HUDEP-2 (cell line): ENCODE measurements around the gene TMEM107.

Experiments
- DNase-seq, 76 experiments: peaks; one replicate each; lab custom pipeline; 2025; ENCODE audit not compliant: unreplicated experiment in 76 of 76; lab: John Stamatoyannopoulos, UW

TMEM107 gene

DNA sequence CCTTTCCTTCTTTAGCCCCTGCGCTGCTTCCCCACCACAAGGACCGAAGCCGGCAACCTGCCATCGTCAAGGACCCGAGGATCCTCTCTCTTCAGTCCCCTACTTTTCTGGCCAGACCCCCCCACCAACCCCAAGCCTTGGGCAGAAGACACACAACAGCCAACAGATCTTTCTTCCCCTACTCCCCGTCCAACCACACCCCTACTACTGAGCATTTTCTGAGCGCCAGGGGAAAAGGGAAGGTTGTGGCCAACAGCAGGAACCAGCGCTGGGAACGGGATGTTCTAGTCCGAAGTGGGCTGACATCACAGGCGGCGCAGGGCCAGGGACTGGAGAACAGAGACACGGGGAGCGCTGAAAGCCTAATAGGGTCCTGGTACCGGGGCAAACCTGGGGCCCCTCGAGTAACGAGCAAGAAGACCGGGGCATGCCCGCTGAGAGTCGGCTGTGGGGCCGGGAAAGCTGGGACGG, 24.5 kb downstream of the TMEM107 start:
- peak in 6 of 76 experiments; percentile 5 to 41 (median 36) for DNase-seq

DNA sequence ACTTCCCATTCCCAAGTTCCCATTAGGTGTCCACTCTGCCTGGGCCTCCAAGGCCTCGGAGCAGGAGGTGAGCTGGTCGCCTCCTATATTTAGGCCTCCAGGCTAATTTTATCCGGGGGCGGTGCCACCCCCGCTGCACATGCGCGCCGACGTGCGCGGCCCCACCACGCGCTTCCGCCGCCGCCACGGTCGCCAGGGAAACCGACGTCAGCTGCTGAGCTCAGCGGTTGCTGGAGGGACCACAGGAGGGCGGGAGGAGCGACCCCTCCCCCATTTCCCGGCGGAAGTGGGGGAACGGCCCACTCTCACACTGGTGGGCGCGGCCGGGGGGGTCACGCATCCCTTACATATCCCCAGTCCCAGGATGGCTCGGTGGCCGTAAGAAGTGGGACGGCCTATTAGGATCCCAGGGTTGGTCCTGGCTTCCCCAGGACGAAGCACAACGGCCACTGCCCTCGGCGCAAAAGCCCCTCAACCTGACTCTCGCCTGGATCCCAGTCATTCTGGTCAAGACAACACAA, 25.0 kb downstream of the TMEM107 start:
- DNase-seq = peak in 65 of 76 experiments; percentile 19 to 83 (median 58)

DNA sequence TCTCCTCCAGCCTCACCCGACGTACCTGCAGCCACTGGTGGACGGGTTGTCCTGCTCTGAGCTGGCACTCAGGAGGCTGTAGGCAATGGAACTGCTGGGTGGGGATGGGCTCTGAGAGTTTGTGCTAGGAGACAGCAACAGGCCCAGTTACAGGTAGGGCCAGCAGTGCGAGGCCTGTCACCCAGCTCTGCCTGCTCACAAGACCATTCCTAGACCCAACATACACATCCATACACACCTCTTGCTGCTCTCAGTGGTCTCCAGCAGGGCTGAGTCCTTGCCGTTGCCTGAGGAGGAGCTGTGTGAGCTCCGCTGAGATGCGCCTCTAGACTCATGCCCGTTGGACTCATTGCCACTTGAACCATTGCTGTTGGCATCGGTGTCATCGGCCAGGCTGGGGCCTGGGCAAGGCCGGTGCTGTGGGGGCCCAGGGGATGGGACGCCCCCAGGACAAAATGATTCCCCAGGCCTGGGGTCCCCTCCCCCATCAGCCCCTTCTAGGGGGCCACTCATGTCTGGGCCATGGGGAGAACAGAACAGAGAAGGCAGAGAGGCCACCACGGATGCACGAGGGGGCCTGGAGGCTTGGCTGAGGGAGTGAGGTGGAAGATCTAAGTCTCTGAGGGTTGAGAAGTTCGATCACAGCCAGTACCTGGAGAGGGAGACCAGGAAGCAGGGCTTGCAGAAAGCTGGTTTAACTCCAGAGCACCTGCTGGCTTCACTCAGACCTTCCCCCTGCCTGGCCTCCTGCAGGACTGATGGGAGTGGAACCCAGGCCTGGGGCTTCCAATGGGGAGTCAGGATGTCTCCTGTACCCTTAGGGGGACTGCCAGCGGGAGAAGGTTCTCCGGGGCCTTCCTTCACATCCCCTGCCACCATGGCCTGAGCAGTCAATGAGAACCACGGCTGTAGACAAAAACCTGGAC, 25.7 kb downstream of the TMEM107 start:
- DNase-seq = no peak

DNA sequence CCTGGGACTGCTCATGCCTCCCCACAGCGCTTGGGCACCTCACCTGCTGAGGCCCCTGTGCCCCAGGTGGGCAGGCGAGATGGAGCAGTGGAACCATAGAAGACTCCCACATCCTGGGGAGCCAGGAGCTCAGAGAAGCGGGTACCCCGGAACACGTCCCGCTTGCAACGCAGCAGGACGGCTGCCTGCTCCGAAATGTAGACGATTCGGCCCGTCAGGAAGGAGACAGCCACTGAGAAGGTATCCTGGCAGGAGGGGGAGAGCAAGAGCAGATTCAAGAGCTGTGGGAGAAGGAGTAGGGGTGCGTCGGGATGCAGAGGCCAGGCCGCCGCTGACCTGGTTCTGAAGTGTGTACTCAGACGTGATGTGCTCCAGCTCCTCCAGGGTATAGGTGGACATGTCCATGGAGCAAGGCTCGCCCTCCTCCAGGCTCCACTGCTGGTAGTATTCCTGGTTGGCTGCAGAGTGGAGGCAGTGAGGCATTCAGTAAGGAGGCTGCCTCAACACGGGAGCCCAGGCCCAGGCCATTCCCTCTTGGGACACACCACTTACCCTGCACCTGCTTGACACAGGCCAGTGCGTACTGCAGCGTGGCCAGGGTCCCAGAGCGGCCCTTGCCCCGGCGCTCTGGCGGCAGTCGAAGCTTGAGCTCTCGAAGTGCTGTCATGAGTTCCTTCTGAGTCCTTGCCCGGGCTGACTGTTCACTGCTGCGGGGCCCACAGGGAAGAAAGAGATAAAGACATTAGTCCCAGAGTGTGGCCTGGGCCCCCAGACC, 26.6 kb downstream of the TMEM107 start:
- DNase-seq = no peak

DNA sequence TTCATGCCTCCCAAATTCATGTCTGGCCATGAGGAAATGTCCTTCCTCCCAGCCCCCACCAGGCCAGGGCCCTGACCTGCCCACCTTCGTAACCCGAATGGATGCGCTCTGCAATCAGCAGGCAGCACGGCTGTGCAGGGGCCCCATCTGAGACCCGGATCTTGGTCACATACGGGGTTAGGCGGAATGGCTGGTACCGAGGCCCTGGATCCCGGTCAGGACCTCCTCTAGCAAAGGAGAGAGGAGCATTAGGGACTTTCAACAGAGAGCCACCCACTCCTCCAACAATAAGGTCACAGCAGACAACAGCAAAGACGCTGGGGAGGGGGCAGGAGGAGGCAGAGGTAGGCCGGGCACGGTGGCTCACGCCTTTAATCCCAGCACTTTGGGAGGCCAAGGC, 27.6 kb downstream of the TMEM107 start:
- no peak for DNase-seq

DNA sequence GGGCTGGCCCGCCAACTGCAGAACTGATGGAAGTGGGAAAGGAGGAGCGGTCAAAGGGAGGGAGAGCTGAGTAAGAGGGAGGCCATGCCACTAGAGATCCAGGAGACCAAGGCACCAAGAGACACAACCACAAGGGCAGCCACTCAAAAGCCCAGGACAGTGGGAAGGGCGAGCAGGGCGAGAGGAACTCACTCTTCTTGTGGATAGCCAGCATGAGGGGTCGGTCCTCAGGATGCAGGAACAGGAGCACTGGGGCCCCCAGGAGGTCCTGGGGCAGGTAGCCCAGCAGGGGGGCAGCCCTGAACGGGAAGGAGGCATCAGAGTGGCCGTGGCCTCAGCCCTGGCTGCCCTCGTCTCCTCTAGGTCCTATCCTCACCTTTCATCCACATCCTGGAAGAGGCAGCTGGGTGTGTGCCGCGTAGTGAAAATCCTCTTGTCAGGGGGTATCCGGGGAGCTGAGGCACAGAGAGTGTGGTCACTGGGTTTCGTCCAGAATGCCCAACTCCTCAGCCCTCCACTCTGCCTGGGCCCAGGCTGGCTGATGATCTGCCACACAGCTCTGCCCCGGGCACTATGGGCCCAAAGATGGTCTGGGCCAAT, 28.3 kb downstream of the TMEM107 start:
- no peak for DNase-seq

DNA sequence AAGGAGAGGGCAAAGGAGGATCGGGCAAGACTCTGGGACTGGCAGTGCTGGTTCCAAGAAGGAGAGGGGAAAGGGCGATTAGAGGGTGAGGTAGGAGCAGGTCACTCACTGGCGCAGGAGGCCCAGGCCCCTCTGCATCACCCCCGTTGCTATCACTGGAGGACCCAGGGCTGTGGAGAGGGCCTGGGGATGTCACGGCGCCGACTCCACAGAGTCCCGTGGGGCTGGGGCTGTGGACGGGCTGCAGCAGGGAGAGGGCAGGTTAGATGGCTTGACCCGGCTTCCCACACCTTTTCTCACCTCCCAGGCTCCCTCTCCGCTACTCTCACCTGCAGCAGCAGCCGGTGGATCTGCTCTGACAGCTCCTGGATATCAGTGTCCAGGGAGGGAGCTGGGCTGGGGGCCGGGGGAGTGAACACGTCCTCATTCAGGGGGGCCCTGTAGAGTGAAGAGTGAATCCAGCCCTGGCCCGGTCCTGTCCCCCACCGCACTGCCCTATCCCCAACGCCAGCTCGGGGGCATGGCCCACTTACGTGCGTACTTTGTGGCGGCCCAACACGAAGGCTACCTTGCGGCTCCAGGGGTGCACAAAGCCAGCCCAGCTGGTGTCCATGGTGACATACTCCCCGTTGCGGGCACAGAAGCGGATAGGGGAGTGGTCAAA, 28.9 kb downstream of the TMEM107 start:
- DNase-seq = no peak

DNA sequence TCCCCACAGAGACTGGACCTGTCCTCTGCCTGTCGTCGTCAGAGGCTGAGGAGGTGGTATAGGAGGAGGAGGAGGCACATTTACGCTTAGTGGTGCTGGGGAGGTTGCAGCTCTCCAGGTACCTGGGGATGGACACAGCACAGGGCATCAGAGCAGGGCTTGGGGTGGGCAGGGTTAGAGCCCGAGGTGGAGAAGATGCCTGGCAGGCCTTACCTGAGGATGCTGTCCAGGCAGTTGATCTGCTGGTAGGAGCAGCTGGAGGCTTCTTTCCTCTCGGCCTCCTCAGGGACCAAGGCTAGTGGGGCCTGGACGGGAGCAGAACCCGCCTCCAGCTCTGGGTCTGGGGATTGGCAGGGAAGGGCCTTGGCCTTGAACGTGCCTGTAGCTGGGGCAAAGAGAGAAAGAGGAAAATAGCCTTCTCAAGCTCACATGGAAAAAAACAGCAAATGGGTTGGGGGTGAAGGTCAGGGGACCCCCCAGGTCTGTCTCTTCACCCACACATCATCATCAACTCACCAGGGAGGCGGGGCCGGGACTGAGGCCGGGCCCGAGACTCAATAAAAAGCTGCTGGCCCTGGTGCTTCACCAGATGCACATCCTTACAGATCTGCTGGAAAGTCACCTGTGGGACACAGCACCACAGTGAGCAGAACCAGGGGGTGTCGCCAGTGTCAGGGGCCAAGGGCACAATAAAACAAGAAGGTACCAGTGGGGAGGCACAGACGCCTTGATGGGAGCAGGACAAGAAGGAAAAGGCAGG, 29.6 kb downstream of the TMEM107 start:
- DNase-seq = no peak

DNA sequence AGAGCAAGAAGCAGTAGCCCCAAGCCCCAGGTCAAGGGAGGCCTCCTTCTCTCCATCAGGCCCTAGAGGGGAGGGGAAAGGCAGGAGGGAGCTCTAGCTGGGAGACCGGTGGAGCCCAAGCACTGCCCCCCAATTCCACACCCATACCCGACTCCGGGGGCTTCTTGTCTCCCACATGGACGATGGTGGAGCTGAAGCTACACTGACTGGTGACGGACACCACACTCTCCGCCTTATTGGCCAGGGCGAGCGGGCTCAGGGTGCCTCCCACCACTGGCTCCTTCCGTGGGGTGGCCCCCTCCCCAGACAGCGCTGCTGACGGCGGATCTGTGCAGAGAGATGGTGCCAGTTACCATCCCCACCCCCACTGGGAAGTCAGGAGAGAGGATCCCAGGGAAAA, 30.4 kb downstream of the TMEM107 start:
- no peak for DNase-seq

DNA sequence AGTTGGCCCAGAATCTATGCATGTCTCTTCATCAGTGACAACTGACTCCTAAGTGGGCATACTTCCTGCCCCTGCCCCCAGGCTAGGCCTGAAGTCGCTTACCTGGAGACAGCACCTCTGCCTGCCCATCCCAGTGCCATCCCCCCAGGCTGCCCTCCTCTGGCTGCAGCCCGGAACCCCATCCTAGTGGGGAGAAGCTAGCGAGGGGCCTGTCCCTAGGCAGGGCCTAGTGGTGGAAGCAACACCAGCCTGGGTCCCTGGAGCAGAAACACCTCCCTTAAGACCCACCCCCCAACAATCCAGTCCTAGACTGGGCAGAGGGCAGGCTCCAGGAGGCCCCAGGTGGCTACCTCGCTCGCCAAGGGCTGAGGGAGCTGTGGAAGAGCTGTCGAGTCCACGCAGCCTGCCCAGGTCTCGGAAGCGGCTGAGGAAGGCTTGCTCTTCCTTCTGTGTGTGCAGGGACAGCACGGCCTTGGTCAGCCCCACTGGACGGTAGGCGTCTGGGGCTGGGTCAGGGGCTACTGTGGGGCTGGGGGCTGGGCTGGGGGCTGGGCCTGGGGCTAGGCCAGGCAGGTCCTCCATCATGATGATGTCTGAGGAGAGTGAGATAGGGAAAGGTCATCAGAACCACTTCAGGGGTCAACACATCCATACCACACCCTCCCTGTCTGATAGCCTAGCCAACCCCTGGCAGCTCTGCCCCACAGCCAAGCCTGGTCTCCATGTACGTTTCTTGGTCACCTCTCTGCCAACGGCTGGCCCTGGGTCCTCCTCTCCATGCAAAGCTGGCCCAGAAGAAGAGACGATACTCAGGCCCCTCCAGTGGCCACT, 31.6 kb downstream of the TMEM107 start:
- no peak for DNase-seq

DNA sequence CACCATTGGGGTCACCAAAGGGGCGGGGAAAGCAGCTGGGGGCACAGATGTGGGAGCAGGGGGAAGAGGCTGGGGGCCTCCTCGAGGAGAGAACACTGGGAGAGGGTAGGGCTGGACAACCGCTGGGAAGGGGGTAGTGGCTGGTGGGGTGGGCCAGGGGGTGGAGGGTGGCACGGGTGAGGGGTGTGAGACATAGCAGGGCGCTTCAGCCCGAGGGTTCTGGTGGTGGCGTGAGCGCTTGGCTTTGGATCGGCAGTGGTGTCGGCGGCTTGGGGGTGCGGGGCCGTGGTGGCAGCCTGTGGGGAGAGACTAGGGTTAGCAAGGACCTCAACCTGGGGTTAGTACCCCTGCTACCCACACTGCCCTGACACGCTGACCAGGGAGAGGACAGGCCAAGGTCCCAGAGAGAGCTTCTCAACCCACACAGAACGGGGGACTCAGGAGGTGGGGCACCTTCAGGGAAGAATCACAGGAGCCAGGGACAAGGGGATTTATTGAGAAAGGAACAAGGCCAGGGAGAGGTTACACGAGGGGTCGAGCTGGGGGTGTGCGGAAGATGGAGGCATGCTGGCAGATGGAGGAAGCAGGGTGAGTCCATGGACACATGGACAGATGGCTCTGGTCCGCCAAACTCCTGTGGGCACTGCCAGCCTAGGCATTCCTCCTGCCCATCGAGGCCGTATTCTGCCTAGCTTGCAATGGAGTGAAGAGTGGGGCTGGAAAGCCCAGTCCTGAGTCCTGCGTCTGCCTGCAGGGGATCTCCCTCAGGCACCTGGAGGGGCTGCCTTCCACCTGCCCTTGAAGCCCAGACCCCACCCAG, 32.4 kb downstream of the TMEM107 start:
- DNase-seq = no peak

DNA sequence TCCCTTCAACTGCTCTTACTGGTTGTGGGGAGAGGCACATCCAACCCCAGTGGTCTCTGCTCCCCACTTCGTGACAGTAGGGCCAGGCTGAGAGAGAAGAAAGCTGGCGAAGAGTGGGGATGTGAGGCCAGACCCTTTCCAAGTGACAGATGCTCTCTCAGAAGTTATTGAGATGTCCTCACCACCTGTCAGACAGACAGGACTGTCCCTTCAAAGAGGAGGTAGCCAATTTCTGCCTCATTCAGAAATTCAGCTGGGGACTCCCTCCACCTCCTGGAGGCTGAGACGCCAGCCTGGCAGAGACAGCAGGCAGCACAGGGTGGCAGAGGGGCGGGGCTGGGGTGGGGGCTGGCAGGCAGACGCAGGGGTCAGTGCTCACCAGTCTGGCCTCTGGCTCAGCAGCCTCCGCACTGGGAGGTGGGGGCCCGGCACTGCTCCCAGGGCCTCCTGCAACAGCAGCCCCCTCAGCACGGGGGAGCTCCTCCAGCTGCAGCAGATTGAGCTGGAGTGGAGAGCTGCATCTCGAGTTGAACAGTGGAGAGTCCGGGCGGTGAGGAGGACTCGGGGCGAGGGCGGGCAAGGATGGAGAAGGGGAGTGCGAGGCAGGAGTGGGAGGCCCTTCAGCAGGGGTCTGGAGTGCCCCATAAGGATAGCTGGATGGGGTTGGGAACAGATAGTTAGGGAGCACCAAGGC, 33.1 kb downstream of the TMEM107 start:
- DNase-seq = no peak

DNA sequence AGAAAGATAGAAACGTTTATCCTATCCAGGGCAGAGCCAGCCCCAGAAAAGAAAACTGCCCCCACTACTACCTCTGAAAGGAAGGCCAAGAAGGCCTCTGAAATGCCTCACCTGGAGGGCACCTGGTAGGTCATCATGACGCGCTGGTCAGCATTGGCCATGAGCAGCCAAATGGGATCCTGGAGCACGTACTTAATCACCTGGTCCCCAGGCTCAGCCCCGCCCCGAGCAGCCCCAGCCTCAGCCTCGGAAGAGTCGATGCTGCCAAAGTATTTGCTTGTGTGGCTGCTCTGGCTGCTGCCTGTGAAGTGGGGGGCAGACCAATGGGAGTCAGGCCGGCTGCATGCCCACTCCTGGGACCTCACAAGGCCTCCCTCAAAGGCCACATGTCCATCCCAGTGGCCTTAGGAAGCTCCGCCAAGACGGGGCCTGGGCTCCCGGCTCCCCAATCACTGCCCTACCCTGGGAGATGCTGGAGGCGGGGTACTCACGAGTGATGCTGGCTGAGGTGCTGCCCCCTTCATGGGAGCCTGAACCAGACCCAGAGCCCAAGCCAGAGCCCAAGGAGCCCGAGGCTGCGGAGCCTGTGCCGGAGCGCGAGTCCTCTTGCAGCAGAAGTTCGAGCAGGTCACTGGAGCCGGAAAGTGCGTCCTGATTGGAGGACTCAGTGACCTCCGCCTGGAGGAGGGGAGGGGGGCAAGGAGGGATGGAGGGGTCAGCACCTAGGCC, 33.9 kb downstream of the TMEM107 start:
- DNase-seq = no peak

DNA sequence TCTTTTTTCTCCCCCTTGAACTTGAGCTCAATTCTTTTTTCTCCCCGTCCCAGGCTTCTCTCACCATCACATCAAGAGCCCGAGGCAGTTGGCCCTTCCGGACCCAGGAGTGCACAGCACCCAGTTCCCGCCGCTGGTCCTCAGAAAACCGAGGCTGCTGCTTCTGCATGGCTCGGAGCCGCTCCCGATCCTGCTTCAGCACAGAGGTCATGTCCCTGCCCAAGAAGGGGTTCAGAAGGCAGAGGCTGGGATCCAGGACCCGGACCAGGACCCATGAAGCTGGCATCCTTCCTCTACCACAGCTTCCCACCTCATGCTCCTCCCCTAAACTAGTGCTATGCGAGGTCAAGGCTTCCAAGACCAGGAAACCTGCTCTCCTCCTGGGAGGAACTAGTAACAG, 34.4 kb downstream of the TMEM107 start:
- DNase-seq = no peak

DNA sequence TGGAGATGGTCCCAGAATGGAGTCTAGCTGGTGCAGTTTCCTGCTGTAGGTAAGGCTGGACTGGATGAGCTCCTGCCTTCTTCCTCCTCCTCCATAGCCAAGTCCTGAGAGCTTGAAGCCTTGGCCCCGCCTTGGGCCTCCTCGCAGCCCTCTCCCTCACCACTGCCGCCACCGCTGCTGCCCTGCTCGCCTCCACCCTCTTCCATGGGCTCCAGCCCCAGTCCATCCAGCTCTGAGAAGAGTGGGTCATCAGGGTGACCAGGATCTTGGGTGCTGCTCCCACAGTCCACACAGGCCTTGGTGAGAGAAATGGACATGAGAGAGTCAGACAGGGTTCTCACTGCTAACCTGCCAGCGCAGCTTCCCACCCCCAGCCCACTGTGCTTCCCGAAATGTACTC, 35.1 kb downstream of the TMEM107 start:
- DNase-seq = no peak

DNA sequence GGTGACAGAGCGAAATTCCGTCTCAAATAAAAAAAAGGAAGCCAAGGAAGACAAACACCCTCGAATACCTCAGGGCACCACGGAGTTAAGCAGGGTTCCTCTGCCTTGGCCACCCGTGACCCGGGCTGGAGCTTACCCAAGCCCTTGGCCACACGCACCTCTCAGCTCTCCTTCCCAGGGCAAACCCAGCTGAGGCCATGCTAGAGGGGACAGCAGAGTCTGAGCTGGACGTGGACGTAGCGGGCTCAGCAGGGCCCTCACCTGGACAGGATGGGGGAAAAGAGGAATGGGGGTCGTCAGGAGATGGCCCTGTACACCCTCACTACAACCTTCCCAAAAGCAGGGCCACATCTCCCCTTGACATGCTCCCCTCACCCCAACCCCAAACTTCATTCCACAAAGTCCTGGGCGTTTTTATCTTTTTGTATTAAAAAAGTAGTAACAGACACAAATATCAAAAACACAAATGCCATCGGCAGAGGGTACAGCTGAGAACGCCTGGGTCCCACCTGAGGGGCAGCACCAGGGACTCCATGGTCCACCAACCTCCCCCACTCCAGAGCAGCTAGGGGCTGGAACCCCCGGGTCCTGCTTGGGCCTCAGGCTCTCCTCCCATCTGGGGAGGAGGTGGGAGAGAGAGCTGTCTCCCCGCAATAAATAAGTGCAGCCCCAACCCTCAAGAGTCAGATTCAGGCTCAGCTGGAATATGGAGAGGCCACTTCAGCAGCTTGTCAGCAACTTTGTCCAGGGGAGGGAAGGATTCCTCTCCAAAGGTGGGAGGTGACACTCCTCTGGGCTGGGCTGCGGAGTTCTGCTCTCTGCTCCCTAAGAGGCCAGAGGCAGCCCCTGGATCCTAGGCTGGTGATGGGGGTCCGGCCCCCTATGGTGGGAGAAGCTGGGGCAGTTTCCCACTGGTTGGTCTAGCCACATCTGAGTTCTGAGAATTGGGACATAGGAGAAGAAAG, 35.8 kb downstream of the TMEM107 start:
- no peak for DNase-seq
